Endothelial cell (in vitro differentiated cells): Measurements from ENCODE around the gene PRELID2. TPM values are rescaled to one million over a fixed set of nuclear protein-coding genes. Genes with fewer than 3 reads are reported as not detected.

Source experiments
- DNase-seq: peaks from one replicate; pipeline ENCODE4 v3.0.0; 2021; ENCODE audit warnings: low spot score
- H3K27ac Mint-ChIP-seq: one replicate; pipeline ENCODE4 v1.8.0; 2021; ENCODE audit warnings: mixed read lengths, inconsistent platforms; ENCODE audit not compliant: unreplicated experiment
- H3K27me3 Mint-ChIP-seq: one replicate; pipeline ENCODE4 v1.8.0; 2021; ENCODE audit warnings: mild to moderate bottlenecking, moderate library complexity, mixed read lengths, inconsistent platforms; ENCODE audit not compliant: unreplicated experiment
- H3K36me3 Mint-ChIP-seq: one replicate; pipeline ENCODE4 v1.8.0; 2021; ENCODE audit warnings: mild to moderate bottlenecking, low read depth, mixed read lengths, inconsistent platforms; ENCODE audit not compliant: unreplicated experiment
- H3K4me1 Mint-ChIP-seq: one replicate; pipeline ENCODE4 v1.8.0; 2021; ENCODE audit warnings: mild to moderate bottlenecking, mixed read lengths, inconsistent platforms; ENCODE audit not compliant: unreplicated experiment
- H3K4me3 Mint-ChIP-seq: one replicate; pipeline ENCODE4 v1.8.0; 2021; ENCODE audit warnings: mild to moderate bottlenecking, mixed read lengths, inconsistent platforms; ENCODE audit not compliant: unreplicated experiment
- H3K9me3 Mint-ChIP-seq: one replicate; pipeline ENCODE4 v1.8.0; 2021; ENCODE audit warnings: mixed read lengths, inconsistent platforms; ENCODE audit not compliant: unreplicated experiment
- total RNA-seq: library from RNA; stranded (reverse); fragmentation: NEBNext Ultra II Directional; extraction: Animal tissue kit (Norgen Biotek cat#: 25700); gene quantifications from one replicate; pipeline ENCODE4 v1.2.1, GENCODE V29; 2021; ENCODE audit not compliant: unreplicated experiment
- TF ChIP-seq, protein P1 (sequence below): fragments of 200-600 bp; sonication (generic); IDR thresholded peaks from one replicate; pipeline ENCODE4 v1.5.0; 2021; ENCODE audit warnings: antibody characterized with exemption; ENCODE audit not compliant: unreplicated experiment

PRELID2 gene
- total RNA-seq, 1 donor from 2014 or later, result 4.3 TPM

GRCh38 chr5:145772466-145772865 lies 62.7 kb downstream of the PRELID2 start:
- Mint-ChIP-seq H3K4me1 (no peaks in the 10 kb centered on the region), H3K27ac (no peak overlapping the region), H3K36me3 (peaks cover 4% of the 10 kb centered on the region), H3K27me3 (peaks cover 6% of the 10 kb centered on the region), H3K9me3 (no peaks in the 10 kb centered on the region), H3K4me3 (no peak overlapping the region)
- no peak for DNase-seq
- TF ChIP-seq, protein P1, sequence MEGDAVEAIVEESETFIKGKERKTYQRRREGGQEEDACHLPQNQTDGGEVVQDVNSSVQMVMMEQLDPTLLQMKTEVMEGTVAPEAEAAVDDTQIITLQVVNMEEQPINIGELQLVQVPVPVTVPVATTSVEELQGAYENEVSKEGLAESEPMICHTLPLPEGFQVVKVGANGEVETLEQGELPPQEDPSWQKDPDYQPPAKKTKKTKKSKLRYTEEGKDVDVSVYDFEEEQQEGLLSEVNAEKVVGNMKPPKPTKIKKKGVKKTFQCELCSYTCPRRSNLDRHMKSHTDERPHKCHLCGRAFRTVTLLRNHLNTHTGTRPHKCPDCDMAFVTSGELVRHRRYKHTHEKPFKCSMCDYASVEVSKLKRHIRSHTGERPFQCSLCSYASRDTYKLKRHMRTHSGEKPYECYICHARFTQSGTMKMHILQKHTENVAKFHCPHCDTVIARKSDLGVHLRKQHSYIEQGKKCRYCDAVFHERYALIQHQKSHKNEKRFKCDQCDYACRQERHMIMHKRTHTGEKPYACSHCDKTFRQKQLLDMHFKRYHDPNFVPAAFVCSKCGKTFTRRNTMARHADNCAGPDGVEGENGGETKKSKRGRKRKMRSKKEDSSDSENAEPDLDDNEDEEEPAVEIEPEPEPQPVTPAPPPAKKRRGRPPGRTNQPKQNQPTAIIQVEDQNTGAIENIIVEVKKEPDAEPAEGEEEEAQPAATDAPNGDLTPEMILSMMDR, result no peak

DNA sequence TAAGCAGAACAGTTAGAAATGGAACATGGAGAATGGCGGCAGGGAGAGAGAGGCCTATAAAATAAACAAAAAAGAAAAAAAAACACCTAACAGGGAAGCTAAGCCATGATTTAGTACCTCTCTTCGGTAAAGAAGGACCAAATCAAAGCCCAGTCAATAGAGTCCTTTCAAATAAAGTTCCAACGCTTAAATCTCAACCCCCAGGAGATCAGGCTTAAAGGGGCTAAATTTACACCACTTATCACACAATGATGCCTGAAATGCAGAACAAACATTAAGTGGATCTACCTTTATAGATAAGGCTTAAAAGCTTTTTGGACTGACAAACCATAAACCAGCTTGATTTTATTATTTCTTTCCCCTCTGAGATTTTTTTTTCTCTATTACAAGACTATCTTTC lies 66.3 kb downstream of the PRELID2 start:
- Mint-ChIP-seq H3K36me3 (no peaks in the 10 kb centered on the region), H3K4me1 (peaks cover 6% of the 10 kb centered on the region), H3K9me3 (no peaks in the 10 kb centered on the region), H3K4me3 (no peak overlapping the region), H3K27me3 (peaks cover 1% of the 10 kb centered on the region), H3K27ac (no peak overlapping the region)
- TF ChIP-seq, protein P1, result no peak
- DNase-seq, result no peak

DNA sequence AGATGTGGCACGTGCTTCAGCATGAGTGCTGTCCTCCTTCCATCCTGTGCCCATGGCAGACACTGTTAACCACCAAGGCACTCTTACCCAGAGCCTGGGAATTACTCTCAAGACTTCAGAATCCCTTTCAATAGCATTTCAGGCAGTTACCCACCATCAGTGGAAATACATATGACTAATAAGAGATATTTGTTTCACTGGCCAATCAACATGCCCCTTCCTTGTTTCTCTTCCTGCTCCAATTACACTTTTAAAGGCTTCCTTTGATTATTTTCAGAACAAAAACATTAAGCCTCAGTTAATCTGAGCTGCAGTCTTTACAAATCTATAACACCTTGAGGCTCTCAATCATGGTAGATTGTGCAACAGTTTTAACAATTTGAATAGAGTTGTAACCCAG lies 70.8 kb downstream of the PRELID2 start:
- TF ChIP-seq, protein P1, result no peak
- Mint-ChIP-seq H3K4me1 (peaks cover 6% of the 10 kb centered on the region), H3K27me3 (no peaks in the 10 kb centered on the region), H3K4me3 (no peak overlapping the region), H3K27ac (no peak overlapping the region), H3K36me3 (no peaks in the 10 kb centered on the region), H3K9me3 (no peaks in the 10 kb centered on the region)
- no peak for DNase-seq

- DNase-seq, result no peak
- Mint-ChIP-seq H3K27ac (no peak overlapping the region), H3K4me1 (peaks cover 6% of the 10 kb centered on the region), H3K4me3 (no peak overlapping the region), H3K9me3 (no peaks in the 10 kb centered on the region), H3K36me3 (no peaks in the 10 kb centered on the region), H3K27me3 (no peaks in the 10 kb centered on the region)
- TF ChIP-seq, protein P1, result no peak
Measured at GRCh38 chr5:145762833-145763232, 72.3 kb downstream of the PRELID2 start.

- peaks cover 6% of the 10 kb centered on the region for H3K4me1 Mint-ChIP-seq
- DNase-seq, result no peak
- H3K36me3 Mint-ChIP-seq, result no peaks in the 10 kb centered on the region
- no peaks in the 10 kb centered on the region for H3K27me3 Mint-ChIP-seq
- no peak overlapping the region for H3K4me3 Mint-ChIP-seq
- TF ChIP-seq, protein P1, result no peak
- no peaks in the 10 kb centered on the region for H3K9me3 Mint-ChIP-seq
- no peak overlapping the region for H3K27ac Mint-ChIP-seq
Measured at GRCh38 chr5:145761254-145761653, 73.9 kb downstream of the PRELID2 start.
